SU-DHL-6 (cell line): Measurements from ENCODE around the gene RPS13.
"Not testable (repeated sequence)": the region's sequence is repeated elsewhere in the genome, so short reads cannot be mapped to it uniquely, and the experiment has no call there.

Experiments used
- H2AFZ ChIP-seq: fragments of 200-600 bp; sonication (generic); 2 replicates; pipeline ENCODE4 v1.6.1; 2014; ENCODE audit warnings: low read depth, mild to moderate bottlenecking, moderate library complexity, mixed read lengths, antibody characterized with exemption, low read length; ENCODE audit not compliant: severe bottlenecking
- H3F3A ChIP-seq: fragments of 200-600 bp; shearing (Covaris generic); 2 replicates; pipeline ENCODE4 v1.6.0; 2016; ENCODE audit warnings: antibody characterized with exemption, mild to moderate bottlenecking; ENCODE audit not compliant: insufficient read depth
- H3K27ac ChIP-seq: fragments of 200-600 bp; sonication (generic); 2 replicates; pipeline ENCODE4 v1.5.1; 2016; ENCODE audit warnings: low read depth, mild to moderate bottlenecking, low read length, moderate library complexity, mixed read lengths
- H3K27me3 ChIP-seq: fragments of 200-600 bp; sonication (generic), shearing (Covaris generic); 2 replicates; pipeline ENCODE4 v1.6.0; 2014; ENCODE audit warnings: mild to moderate bottlenecking, low read length
- H3K36me3 ChIP-seq: fragments of 200-600 bp; sonication (generic); 2 replicates; pipeline ENCODE4 v1.6.1; 2014; ENCODE audit warnings: mild to moderate bottlenecking, low read length, mixed read lengths
- H3K4me2 ChIP-seq: fragments of 300-600, 200-600 bp; shearing (Covaris generic), sonication (generic); 2 replicates; pipeline ENCODE4 v1.6.0; 2014; ENCODE audit warnings: low read length, low read depth, mild to moderate bottlenecking; ENCODE audit not compliant: poor library complexity, severe bottlenecking
- H3K4me3 ChIP-seq: fragments of 200-600 bp; sonication (generic); 2 replicates; pipeline ENCODE4 v1.5.1; 2014; ENCODE audit warnings: antibody characterized with exemption, low read length, mild to moderate bottlenecking, mixed read lengths; ENCODE audit not compliant: insufficient read depth, poor library complexity, severe bottlenecking
- H3K79me2 ChIP-seq: fragments of 200-600 bp; sonication (generic); 2 replicates; pipeline ENCODE4 v1.6.1; 2014; ENCODE audit warnings: mild to moderate bottlenecking, low read length, moderate library complexity; ENCODE audit not compliant: insufficient read depth
- H3K9ac ChIP-seq: fragments of 200-600 bp; sonication (generic); 2 replicates; pipeline ENCODE4 v1.7.0; 2014; ENCODE audit warnings: mild to moderate bottlenecking, low read length
- H3K9me2 ChIP-seq: fragments of 200-600 bp; sonication (generic); replicated peaks from 2 replicates; pipeline ENCODE4 v1.6.1; 2014; ENCODE audit warnings: low read length; ENCODE audit not compliant: insufficient read depth
- H3K9me3 ChIP-seq: fragments of 200-600 bp; sonication (generic); 2 replicates; pipeline ENCODE4 v1.6.1; 2014; ENCODE audit warnings: low read length, mixed read lengths; ENCODE audit not compliant: insufficient read depth
- H4K20me1 ChIP-seq: fragments of 200-600 bp; sonication (generic); 2 replicates; pipeline ENCODE4 v1.6.1; 2014; ENCODE audit warnings: low read depth, mild to moderate bottlenecking, antibody characterized with exemption, low read length, moderate library complexity, mixed read lengths
- EZH2phosphoT487 ChIP-seq: fragments of 200-600 bp; sonication (generic), shearing (Covaris generic); conservative IDR thresholded peaks from 2 replicates; pipeline ENCODE4 v1.6.1; 2018; ENCODE audit warnings: mild to moderate bottlenecking, antibody characterized with exemption, low read length, moderate library complexity, mixed read lengths
- TF ChIP-seq, protein P1 (sequence below): fragments of 200-600 bp; sonication (generic); IDR thresholded peaks from one replicate; pipeline ENCODE4 v1.5.1; 2017; ENCODE audit warnings: antibody characterized with exemption, mild to moderate bottlenecking, low read length, moderate library complexity; ENCODE audit not compliant: insufficient read depth, poor library complexity, severe bottlenecking

RPS13 gene

DNA sequence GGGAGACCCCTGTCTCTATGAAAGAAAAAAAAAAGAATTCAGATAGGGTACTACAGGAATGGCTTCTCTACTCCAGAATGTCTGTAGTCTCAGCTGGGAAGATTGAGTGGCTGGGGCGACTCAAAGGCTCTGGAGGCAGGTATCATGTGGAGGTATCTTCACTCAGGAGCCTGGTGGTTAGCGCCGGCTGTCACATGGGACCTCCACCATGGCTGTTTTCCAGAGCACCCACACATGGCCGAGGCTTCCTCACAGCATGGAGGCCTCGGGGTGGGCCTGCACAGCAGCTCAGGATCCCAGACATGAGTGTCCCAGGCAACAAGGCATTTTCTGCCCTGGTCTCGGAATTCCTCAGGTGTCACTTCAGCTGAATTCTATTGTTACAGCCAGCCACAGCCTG lies 10.1 kb downstream of the RPS13 start:
- H4K20me1 ChIP-seq: peaks cover 5% of the 10 kb centered on the region; the same call in 1 of the 2 replicates
- no peak overlapping the region for H3K4me3 ChIP-seq
- no peaks in the 10 kb centered on the region for H3K9me3 ChIP-seq
- no peak overlapping the region for H2AFZ ChIP-seq
- H3K27ac ChIP-seq: no peak overlapping the region
- H3K9ac ChIP-seq: no peak overlapping the region
- peaks cover 9% of the 10 kb centered on the region for H3F3A ChIP-seq
- no peaks in the 10 kb centered on the region for H3K79me2 ChIP-seq
- no peaks in the 10 kb centered on the region for H3K27me3 ChIP-seq
- TF ChIP-seq, protein P1, sequence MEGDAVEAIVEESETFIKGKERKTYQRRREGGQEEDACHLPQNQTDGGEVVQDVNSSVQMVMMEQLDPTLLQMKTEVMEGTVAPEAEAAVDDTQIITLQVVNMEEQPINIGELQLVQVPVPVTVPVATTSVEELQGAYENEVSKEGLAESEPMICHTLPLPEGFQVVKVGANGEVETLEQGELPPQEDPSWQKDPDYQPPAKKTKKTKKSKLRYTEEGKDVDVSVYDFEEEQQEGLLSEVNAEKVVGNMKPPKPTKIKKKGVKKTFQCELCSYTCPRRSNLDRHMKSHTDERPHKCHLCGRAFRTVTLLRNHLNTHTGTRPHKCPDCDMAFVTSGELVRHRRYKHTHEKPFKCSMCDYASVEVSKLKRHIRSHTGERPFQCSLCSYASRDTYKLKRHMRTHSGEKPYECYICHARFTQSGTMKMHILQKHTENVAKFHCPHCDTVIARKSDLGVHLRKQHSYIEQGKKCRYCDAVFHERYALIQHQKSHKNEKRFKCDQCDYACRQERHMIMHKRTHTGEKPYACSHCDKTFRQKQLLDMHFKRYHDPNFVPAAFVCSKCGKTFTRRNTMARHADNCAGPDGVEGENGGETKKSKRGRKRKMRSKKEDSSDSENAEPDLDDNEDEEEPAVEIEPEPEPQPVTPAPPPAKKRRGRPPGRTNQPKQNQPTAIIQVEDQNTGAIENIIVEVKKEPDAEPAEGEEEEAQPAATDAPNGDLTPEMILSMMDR: no peak
- TF ChIP-seq EZH2phosphoT487: no peak
- no peak overlapping the region for H3K4me2 ChIP-seq
- no peaks in the 10 kb centered on the region for H3K9me2 ChIP-seq
- H3K36me3 ChIP-seq: no peaks in the 10 kb centered on the region

DNA sequence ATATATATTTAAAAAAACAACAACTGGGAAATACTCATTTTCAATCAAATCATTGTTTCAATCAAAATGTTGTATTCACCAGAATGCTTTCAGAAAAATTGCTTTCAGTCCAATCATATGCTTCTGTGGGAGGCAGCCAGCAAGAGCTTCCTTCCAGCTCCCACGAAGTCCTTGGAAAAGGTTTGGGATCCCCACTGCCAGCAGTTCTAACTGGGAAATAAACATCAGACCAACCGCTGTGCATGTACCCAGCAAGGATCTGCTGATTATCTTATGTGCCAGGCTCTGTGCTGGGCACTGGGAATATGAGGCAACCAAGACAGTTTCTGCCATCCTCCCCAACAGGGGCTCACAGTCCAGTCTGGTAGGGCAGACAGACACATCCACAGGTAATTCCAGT lies 10.8 kb downstream of the RPS13 start:
- TF ChIP-seq, protein P1: no peak
- Histone ChIP-seq H3K79me2 (no peaks in the 10 kb centered on the region), H3K36me3 (no peaks in the 10 kb centered on the region), H3K4me3 (no peak overlapping the region), H3K27me3 (no peaks in the 10 kb centered on the region), H3F3A (peaks cover 9% of the 10 kb centered on the region), H2AFZ (no peak overlapping the region), H4K20me1 (peaks cover 5% of the 10 kb centered on the region; the same call in 1 of the 2 replicates), H3K9ac (no peak overlapping the region), H3K9me2 (no peaks in the 10 kb centered on the region), H3K27ac (no peak overlapping the region), H3K4me2 (no peak overlapping the region), H3K9me3 (no peaks in the 10 kb centered on the region)

DNA sequence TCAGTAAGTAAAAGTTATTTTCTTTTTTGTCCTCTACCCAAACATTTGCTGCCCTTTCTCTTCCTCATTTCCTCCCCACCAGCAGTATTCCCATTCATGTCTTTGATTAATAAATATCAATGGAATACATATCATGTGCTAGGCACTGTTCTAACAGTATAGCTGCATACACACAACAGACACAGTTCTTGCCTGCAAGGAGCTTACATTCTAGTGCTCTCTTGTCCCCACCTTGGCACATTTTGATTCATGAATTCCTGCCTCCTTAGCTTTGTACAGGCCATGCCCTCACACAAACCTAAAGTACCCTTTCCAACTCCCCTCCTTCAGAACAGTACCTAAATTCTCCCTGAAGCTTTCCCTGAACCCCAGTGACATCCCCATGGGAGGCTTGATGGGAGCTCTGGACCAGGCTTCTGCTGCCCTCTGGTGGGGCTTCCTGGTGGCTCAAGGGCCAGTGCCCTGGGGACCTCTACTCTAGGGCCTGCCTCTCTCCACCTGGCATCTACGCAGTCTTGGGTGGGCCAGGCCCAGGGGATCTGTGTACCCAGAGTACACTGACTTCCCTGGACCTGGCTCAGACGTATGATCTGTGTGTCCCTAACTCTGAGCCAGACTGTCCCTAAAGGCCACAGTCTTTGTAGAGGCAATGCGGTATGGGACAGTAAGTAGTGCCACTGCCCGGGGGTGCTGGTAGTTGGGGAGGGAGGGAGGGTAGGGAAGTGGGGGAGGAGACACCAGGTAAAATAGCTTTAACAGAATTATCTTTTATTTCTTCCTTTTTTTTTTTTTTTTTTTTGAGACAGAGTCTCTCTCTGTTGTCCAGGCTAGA lies 14.1 kb downstream of the RPS13 start:
- H3K9ac ChIP-seq: no peak overlapping the region
- H3K4me2 ChIP-seq: no peak overlapping the region
- no peaks in the 10 kb centered on the region for H4K20me1 ChIP-seq
- no peaks in the 10 kb centered on the region for H3K9me3 ChIP-seq
- no peaks in the 10 kb centered on the region for H3K27me3 ChIP-seq
- no peak for TF ChIP-seq EZH2phosphoT487
- TF ChIP-seq, protein P1: peak; percentile 71
- no peaks in the 10 kb centered on the region for H3K36me3 ChIP-seq
- H3K4me3 ChIP-seq: no peak overlapping the region
- no peaks in the 10 kb centered on the region for H3K9me2 ChIP-seq
- H3F3A ChIP-seq: no peaks in the 10 kb centered on the region
- no peaks in the 10 kb centered on the region for H3K79me2 ChIP-seq
- H3K27ac ChIP-seq: no peak overlapping the region
- H2AFZ ChIP-seq: no peak overlapping the region

GRCh38 chr11:17051146-17051545 lies 26.3 kb downstream of the RPS13 start:
- not testable (repeated sequence) for H3K4me3 ChIP-seq, H3K79me2 ChIP-seq, H3K4me2 ChIP-seq, H3K9ac ChIP-seq, H4K20me1 ChIP-seq, H3K27ac ChIP-seq, H3K9me3 ChIP-seq, H3F3A ChIP-seq, H2AFZ ChIP-seq, H3K36me3 ChIP-seq, H3K27me3 ChIP-seq, H3K9me2 ChIP-seq

DNA sequence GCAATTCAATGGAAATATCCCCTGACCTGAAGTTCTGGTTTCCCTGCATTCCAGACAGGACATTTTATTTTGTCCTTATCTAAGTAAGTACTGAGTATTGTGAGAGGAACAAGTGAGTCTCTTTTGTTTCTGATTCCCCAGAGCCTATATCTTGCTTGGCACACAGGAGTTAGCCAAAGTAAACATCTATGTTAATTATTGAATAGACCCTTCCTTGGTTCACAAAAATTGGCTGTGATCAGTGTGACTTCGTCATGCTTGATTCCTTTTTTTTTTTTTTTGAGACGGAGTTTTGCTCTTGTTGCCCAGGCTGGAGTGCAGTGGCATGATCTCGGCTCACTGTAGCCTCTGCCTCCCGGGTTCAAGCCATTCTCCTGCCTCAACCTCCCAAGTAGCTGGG lies 29.0 kb downstream of the RPS13 start:
- not testable (repeated sequence) for H2AFZ ChIP-seq, H3K79me2 ChIP-seq, H4K20me1 ChIP-seq, H3K27ac ChIP-seq, H3K9me2 ChIP-seq, H3K9ac ChIP-seq, H3K4me2 ChIP-seq, H3K36me3 ChIP-seq, H3K4me3 ChIP-seq, H3K9me3 ChIP-seq, H3K27me3 ChIP-seq, H3F3A ChIP-seq
